A549 (cell line): ENCODE data around the gene CFH. TPM values are rescaled to one million over a fixed set of nuclear protein-coding genes. Genes with fewer than 3 reads are reported as not detected.
"Not testable (repeated sequence)": the region's sequence is repeated elsewhere in the genome, so short reads cannot be mapped to it uniquely, and the experiment has no call there.

Source experiments
- ATAC-seq, 2 experiments: fragments of 200-7000 bp in 1 of 2; fragments of >200 bp in 1 of 2; cut with Nextera tagmentation in 1 of 2; cut with Tn5 transposase in 1 of 2; 3 replicates each; pipeline versions ENCODE4 v1.8.0 to v1.9.1; 2018 to 2020; ENCODE audit warnings: mild to moderate bottlenecking in 1 of 2, moderate library complexity in 1 of 2
- CTCF ChIA-PET: fragments of 300-600 bp; sonication (Branson Sonifier 250); formaldehyde crosslinking; extraction: SDS; loops from one replicate; lab custom pipeline; 2021; ENCODE audit warnings: antibody characterized with exemption, inconsistent platforms; lab: Yijun Ruan, JAX
- POLR2A ChIA-PET: fragments of 350-600 bp; formaldehyde crosslinking; extraction: SDS; loops from one replicate; lab custom pipeline; 2021; ENCODE audit warnings: antibody characterized with exemption, inconsistent platforms; lab: Yijun Ruan, JAX
- DNase-seq, 2 experiments: peaks; one replicate each; pipeline versions ENCODE4 v3.0.0 to v3.0.0-alpha.2; 2011 to 2016; ENCODE audit warnings: low read depth in 1 of 2, low spot score in 1 of 2
- FAIRE-seq: peaks from 2 replicates; lab custom pipeline; 2011; peaks lifted over from hg19 to GRCh38; lab: Jason Lieb, UNC
- H3K27ac ChIP-seq, 2 experiments: fragments of >200 bp; sonication (Bioruptor Twin); formaldehyde crosslinking; 3 replicates each; pipeline ENCODE4 v1.5.1; 2016 to 2017
- H3K4me1 ChIP-seq: fragments of >200 bp; sonication (Bioruptor Twin); formaldehyde crosslinking; 3 replicates; pipeline ENCODE4 v1.6.1; 2016
- H3K4me2 ChIP-seq: fragments of >200 bp; sonication (Bioruptor Twin); formaldehyde crosslinking; 3 replicates; pipeline ENCODE4 v1.6.1; 2016
- H3K4me3 ChIP-seq: fragments of >200 bp; sonication (Bioruptor Twin); formaldehyde crosslinking; 3 replicates; pipeline ENCODE4 v1.5.1; 2016
- H3K9me3 ChIP-seq: fragments of >200 bp; sonication (Bioruptor Twin); formaldehyde crosslinking; 3 replicates; pipeline ENCODE4 v1.6.1; 2016
- ATOH8 ChIP-seq: fragments of 250-450 bp; sonication (Bioruptor Pico); IDR thresholded peaks from 2 replicates; pipeline ENCODE4 v1.5.0; 2020; ENCODE audit warnings: low read depth, mild to moderate bottlenecking, moderate library complexity
- BHLHE40 ChIP-seq: IDR thresholded peaks from 2 replicates; pipeline ENCODE4 v1.6.1; 2012; ENCODE audit warnings: low read depth, low read length, inconsistent platforms
- CBX8 ChIP-seq: fragments of 200-600 bp; sonication (generic); IDR thresholded peaks from 2 replicates; pipeline ENCODE4 v1.6.1; 2016
- CEBPB ChIP-seq, 2 experiments: fragments of >200 bp in 1 of 2; sonication (Bioruptor Twin) in 1 of 2; formaldehyde crosslinking in 1 of 2; IDR thresholded peaks; 2 replicates each; pipeline ENCODE4 v1.6.1; 2012 to 2016
- CTCF ChIP-seq: fragments of >200 bp; sonication (Bioruptor Twin); formaldehyde crosslinking; IDR thresholded peaks from 3 replicates; pipeline ENCODE4 v1.5.1; 2016
- ELK1 ChIP-seq: fragments of 150-350 bp; IDR thresholded peaks from 2 replicates; pipeline ENCODE4 v1.6.1; 2014; ENCODE audit warnings: low read depth, mild to moderate bottlenecking, low read length
- HDAC2 ChIP-seq: fragments of 200-600 bp; sonication (generic); IDR thresholded peaks from 2 replicates; pipeline ENCODE4 v1.6.1; 2016
- HOXA7 ChIP-seq: fragments of 250-450 bp; sonication (Bioruptor Pico); IDR thresholded peaks from 2 replicates; pipeline ENCODE4 v1.5.0; 2020; ENCODE audit warnings: mild to moderate bottlenecking, moderate library complexity
- HOXB5 ChIP-seq: fragments of 250-450 bp; sonication (Bioruptor Pico); IDR thresholded peaks from 2 replicates; pipeline ENCODE4 v1.5.0; 2020; ENCODE audit warnings: mild to moderate bottlenecking, moderate library complexity
- KDM1A ChIP-seq: fragments of 200-600 bp; sonication (generic); IDR thresholded peaks from 2 replicates; pipeline ENCODE4 v1.6.1; 2016; ENCODE audit warnings: low read depth, mild to moderate bottlenecking
- MAFK ChIP-seq: fragments of 450-650 bp; IDR thresholded peaks from 2 replicates; pipeline ENCODE4 v1.6.1; 2014; ENCODE audit not compliant: partially characterized antibody
- MAZ ChIP-seq: fragments of 150-350 bp; IDR thresholded peaks from 2 replicates; pipeline ENCODE4 v1.6.1; 2014; ENCODE audit warnings: antibody characterized with exemption, low read depth, low read length, borderline replicate concordance
- NFE2L2 ChIP-seq: fragments of 150-350 bp; conservative IDR thresholded peaks from 2 replicates; pipeline ENCODE4 v1.6.1; 2014; ENCODE audit warnings: low read length
- NPAS2 ChIP-seq: fragments of 250-450 bp; sonication (Bioruptor Pico); IDR thresholded peaks from 2 replicates; pipeline ENCODE4 v1.8.0; 2022; ENCODE audit warnings: mild to moderate bottlenecking, moderate library complexity, borderline replicate concordance
- PHF8 ChIP-seq: fragments of 200-600 bp; sonication (generic); IDR thresholded peaks from 2 replicates; pipeline ENCODE4 v1.6.1; 2016; ENCODE audit warnings: low read depth, mild to moderate bottlenecking, antibody characterized with exemption, moderate library complexity, borderline replicate concordance
- RARB ChIP-seq: fragments of 250-450 bp; sonication (Bioruptor Pico); IDR thresholded peaks from 2 replicates; pipeline ENCODE4 v1.8.0; 2021; ENCODE audit warnings: mild to moderate bottlenecking, moderate library complexity
- RNF2 ChIP-seq: fragments of 200-600 bp; sonication (generic); IDR thresholded peaks from 2 replicates; pipeline ENCODE4 v1.6.1; 2016; ENCODE audit warnings: low read depth, mild to moderate bottlenecking, antibody characterized with exemption, moderate library complexity, borderline replicate concordance
- TFCP2L1 ChIP-seq: fragments of 250-450 bp; sonication (Bioruptor Pico); IDR thresholded peaks from 2 replicates; pipeline ENCODE4 v1.5.0; 2021; ENCODE audit warnings: mild to moderate bottlenecking
- USF2 ChIP-seq: fragments of 450-650 bp; IDR thresholded peaks from 2 replicates; pipeline ENCODE4 v1.6.1; 2014; ENCODE audit warnings: antibody characterized with exemption
- ZC3H11A ChIP-seq: fragments of 450-650 bp; IDR thresholded peaks from 2 replicates; pipeline ENCODE4 v1.6.1; 2014; ENCODE audit warnings: antibody characterized with exemption, mild to moderate bottlenecking
- WGBS: methylation state at CpG from one replicate; pipeline ENCODE4 v1.1.6; 2017; ENCODE audit errors: missing lambda C conversion rate; 5-methylcytosine and 5-hydroxymethylcytosine counted together
- polyA plus RNA-seq, 4 experiments: library from polyadenylated mRNA; depleted of rRNA in 3 of 4; stranded (reverse); fragments of >200 nt; fragmentation: RNase III in 1 of 4; extraction: RNeasy Plus Mini Kit Qiagen cat#74134 plus additional on column Dnase treatment in 1 of 4; gene quantifications; 2 replicates in 3 of 4; 3 replicates in 1 of 4; pipeline ENCODE4 v1.2.3, GENCODE V29; 2011 to 2017
- TF ChIP-seq, protein P1 (sequence below): IDR thresholded peaks from 2 replicates; pipeline ENCODE4 v1.6.1; 2012
- TF ChIP-seq, protein P2 (sequence below): IDR thresholded peaks from 2 replicates; pipeline ENCODE4 v1.6.1; 2012
- TF ChIP-seq, protein P3 (sequence below): fragments of >200 bp; sonication (Bioruptor Twin); formaldehyde crosslinking; IDR thresholded peaks from 3 replicates; pipeline ENCODE4 v1.6.1; 2016

The CFH gene
- polyA plus RNA-seq, 2 of the 4 experiments (the other 2 are of a cell fraction): 8.2 to 68.1 TPM

DNA sequence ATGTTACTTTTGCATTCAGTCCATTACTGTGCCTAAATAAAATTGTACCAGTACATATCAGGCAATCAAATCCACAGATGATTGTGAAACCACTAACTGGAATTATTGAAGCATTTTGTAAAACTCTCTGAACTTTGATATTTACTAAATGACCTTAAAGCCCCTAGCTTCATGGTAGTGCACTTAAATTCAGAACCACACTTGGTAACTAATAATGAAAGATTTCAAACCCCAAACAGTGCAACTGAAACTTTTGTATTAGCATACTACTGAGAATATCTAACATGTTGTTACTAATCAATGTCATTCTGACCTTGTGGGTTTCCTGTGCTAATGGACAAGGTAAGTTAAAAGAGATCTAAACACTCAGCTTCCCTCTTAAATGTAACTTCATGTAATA is 122.8 kb downstream of the CFH start, which contains the start of gene CFHR3:
Gene CFHR3 (plus strand): TSS at position 238 of the 400 bp plus-strand sequence. CDS start 47 bp downstream, at position 285.
- no peaks in the 10 kb centered on the region for H3K9me3 ChIP-seq
- H3K27ac ChIP-seq: no peak within 1 kb of the TSS
- H3K4me3 ChIP-seq: no peak within 1 kb of the TSS
- ChIA-PET CTCF (no interaction called here), POLR2A (no interaction called here)
- ATAC-seq: no peak
- no peak within 1 kb of the TSS for H3K4me2 ChIP-seq
- no peak for DNase-seq
- TF ChIP-seq ATOH8 (CRISPR knock-in tag) (no peak), HOXA7 (no peak), RARB (CRISPR knock-in tag) (no peak), HDAC2 (no peak), RNF2 (no peak), MAFK (no peak), CEBPB (IDR thresholded peaks at IDR 0.05) (no peak)
- TF ChIP-seq, protein P1, sequence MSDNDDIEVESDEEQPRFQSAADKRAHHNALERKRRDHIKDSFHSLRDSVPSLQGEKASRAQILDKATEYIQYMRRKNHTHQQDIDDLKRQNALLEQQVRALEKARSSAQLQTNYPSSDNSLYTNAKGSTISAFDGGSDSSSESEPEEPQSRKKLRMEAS: no peak
- FAIRE-seq: no peak
- no peaks in the 10 kb centered on the region for H3K4me1 ChIP-seq

GRCh38 chr1:196777603-196778002 is 125.8 kb downstream of the CFH start:
- FAIRE-seq: no peak
- Histone ChIP-seq H3K9me3 (no peaks in the 10 kb centered on the region), H3K4me1 (no peaks in the 10 kb centered on the region), H3K4me3 (no peak overlapping the region)
- no peak for TF ChIP-seq PHF8
- TF ChIP-seq NPAS2: no peak
- no peak for TF ChIP-seq ATOH8 (CRISPR knock-in tag)
- TF ChIP-seq NFE2L2: no peak
- TF ChIP-seq CTCF: no peak
- TF ChIP-seq MAZ: no peak
- TF ChIP-seq CBX8: no peak
- TF ChIP-seq ELK1: no peak
- TF ChIP-seq, protein P2, sequence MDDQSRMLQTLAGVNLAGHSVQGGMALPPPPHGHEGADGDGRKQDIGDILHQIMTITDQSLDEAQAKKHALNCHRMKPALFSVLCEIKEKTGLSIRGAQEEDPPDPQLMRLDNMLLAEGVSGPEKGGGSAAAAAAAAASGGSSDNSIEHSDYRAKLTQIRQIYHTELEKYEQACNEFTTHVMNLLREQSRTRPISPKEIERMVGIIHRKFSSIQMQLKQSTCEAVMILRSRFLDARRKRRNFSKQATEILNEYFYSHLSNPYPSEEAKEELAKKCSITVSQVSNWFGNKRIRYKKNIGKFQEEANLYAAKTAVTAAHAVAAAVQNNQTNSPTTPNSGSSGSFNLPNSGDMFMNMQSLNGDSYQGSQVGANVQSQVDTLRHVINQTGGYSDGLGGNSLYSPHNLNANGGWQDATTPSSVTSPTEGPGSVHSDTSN: no peak
- TF ChIP-seq, all 56 proteins: peak for 0
- no peak for DNase-seq
- ATAC-seq: no peak
- H3K4me2 ChIP-seq: no peak overlapping the region
- H3K27ac ChIP-seq: no peak overlapping the region
- POLR2A ChIA-PET: no interaction called here
- WGBS: 55% methylated on average over 10 of the region's 13 CpGs
- CTCF ChIA-PET: no interaction called here

- POLR2A ChIA-PET: no interaction called here
- Histone ChIP-seq H3K4me3 (no peak overlapping the region), H3K9me3 (no peaks in the 10 kb centered on the region), H3K4me2 (no peak overlapping the region), H3K27ac (no peak overlapping the region), H3K4me1 (no peaks in the 10 kb centered on the region)
- CTCF ChIA-PET: no interaction called here
- ATAC-seq (0 out of 6 replicates have a peak, but pooled peaks of 1 of the 2 experiments have one; percentile 40), FAIRE-seq (no peak), DNase-seq (peak in 1 of 2 experiments; percentile 1)
- 84% methylated on average over 1 of the region's 1 CpG for WGBS
- TF ChIP-seq MAZ (no peak), KDM1A (no peak), CBX8 (no peak), HOXB5 (CRISPR knock-in tag) (no peak), TFCP2L1 (CRISPR knock-in tag) (no peak), ZC3H11A (no peak), RNF2 (no peak), USF2 (no peak), BHLHE40 (no peak)
- TF ChIP-seq, protein P3, sequence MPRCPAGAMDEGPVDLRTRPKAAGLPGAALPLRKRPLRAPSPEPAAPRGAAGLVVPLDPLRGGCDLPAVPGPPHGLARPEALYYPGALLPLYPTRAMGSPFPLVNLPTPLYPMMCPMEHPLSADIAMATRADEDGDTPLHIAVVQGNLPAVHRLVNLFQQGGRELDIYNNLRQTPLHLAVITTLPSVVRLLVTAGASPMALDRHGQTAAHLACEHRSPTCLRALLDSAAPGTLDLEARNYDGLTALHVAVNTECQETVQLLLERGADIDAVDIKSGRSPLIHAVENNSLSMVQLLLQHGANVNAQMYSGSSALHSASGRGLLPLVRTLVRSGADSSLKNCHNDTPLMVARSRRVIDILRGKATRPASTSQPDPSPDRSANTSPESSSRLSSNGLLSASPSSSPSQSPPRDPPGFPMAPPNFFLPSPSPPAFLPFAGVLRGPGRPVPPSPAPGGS: no peak
Observed at GRCh38 chr1:196779093-196779492, 127.2 kb downstream of the CFH start.

DNA sequence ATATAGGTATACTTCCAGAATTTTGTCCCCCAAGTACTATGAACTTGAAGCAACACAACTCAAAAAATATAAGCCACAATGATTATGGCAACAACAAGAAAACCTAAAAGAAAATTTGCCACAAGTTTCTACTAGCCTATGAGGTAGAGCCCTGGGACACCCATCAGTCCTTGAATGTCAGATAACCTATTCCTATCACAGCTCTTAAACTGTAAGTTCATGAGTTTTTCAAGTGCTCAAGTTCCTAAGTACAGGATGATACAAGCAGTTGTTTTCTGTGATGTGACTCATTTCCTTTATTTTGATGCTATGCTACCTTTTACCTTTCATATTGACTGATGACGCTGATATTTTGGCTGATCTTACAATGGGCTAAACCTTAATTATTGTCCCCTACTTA is 139.4 kb downstream of the CFH start:
- H3K27ac ChIP-seq, CTCF ChIA-PET, H3K4me3 ChIP-seq, H3K9me3 ChIP-seq, POLR2A ChIA-PET, H3K4me2 ChIP-seq, FAIRE-seq, DNase-seq, H3K4me1 ChIP-seq, ATAC-seq: not testable (repeated sequence)
- WGBS: 88% methylated on average over 1 of the region's 1 CpG
